NT2/D1 (cell line): ENCODE results near the gene LRRC47.

Source experiments
- DNase-seq: peaks from one replicate; pipeline ENCODE4 v3.0.0-alpha.2; 2011; ENCODE audit warnings: low read depth, low spot score
- H3K27me3 ChIP-seq: 2 replicates; pipeline ENCODE4 v1.6.0; 2011; ENCODE audit warnings: mild to moderate bottlenecking; ENCODE audit not compliant: insufficient read length, insufficient read depth
- H3K36me3 ChIP-seq: 2 replicates; pipeline ENCODE4 v1.6.1; 2011; ENCODE audit warnings: mild to moderate bottlenecking, low read length, mixed read lengths; ENCODE audit not compliant: insufficient read depth, insufficient read length
- H3K4me1 ChIP-seq: 2 replicates; pipeline ENCODE4 v1.5.1; 2011; ENCODE audit not compliant: insufficient read depth, insufficient read length
- H3K4me3 ChIP-seq: 2 replicates; pipeline ENCODE4 v1.5.1; 2011; ENCODE audit warnings: low read depth; ENCODE audit not compliant: insufficient read length
- H3K9ac ChIP-seq: 2 replicates; pipeline ENCODE4 v1.6.0; 2011; ENCODE audit warnings: low read depth; ENCODE audit not compliant: insufficient read length
- H3K9me3 ChIP-seq: 2 replicates; pipeline ENCODE4 v1.5.1; 2011; ENCODE audit warnings: mild to moderate bottlenecking, low read length; ENCODE audit not compliant: insufficient read depth
- SUZ12 ChIP-seq: IDR thresholded peaks from 2 replicates; pipeline ENCODE4 v1.6.1; 2011; ENCODE audit not compliant: insufficient read length, insufficient read depth; ENCODE audit errors: extremely low read depth
- YY1 ChIP-seq: IDR thresholded peaks from 2 replicates; pipeline ENCODE4 v1.6.1; 2011; ENCODE audit not compliant: insufficient read length, insufficient read depth
- ZNF274 ChIP-seq: IDR thresholded peaks from 2 replicates; pipeline ENCODE4 v1.6.1; 2011; ENCODE audit warnings: mild to moderate bottlenecking, low read depth, low read length

The LRRC47 gene

DNA sequence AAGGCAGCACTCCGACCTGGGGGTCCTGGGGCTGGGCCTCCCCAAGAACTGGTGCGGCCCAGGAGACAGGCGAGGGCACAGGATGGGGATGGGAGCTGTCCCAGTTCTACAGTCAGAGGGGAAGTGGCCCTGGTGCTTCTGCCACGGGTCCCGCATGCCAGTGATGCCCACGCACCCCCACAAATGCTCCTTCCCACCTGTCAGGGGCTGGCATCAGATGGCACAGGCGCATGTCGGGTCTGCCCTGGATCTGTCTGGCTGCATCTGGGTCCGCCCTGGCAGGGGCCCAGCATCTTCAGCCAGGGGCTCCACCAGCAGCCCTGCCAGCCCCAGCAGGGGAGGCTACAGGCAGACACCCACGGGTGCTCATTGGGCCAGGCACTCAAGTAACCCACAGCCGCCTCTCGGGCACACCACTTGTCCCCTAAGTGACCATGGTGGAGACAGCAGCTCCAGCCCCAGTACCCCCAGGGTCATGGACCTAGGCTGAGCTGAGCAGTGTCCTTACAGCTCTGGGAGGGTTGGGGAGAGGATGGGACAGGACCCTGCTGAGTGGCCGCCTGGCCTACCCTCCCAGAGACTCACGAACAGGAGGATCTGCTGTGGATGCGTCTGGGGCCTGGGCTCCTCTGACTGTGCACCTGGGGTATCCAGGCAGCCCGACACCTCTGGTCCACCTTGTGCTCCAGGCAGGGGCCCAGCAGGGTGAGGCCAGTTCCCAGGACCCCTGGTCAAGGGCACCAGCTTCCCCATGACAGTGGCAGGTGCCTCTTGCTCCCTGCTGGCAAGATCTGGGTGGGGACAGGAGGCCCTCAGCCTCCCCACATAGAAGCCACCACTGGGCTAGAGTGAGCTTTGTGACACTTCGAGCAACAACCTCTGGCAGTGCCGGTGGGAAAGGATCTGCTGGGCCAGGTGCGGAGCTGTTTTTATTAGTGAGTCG lies 18.4 kb downstream of the LRRC47 start:
- TF ChIP-seq ZNF274 (no peak), YY1 (no peak), SUZ12 (no peak)
- Histone ChIP-seq H3K9ac (no peak overlapping the region), H3K36me3 (peaks cover 55% of the 10 kb centered on the region), H3K4me3 (no peak overlapping the region), H3K4me1 (peaks cover 12% of the 10 kb centered on the region), H3K9me3 (no peaks in the 10 kb centered on the region), H3K27me3 (no peaks in the 10 kb centered on the region)
- no peak for DNase-seq

DNA sequence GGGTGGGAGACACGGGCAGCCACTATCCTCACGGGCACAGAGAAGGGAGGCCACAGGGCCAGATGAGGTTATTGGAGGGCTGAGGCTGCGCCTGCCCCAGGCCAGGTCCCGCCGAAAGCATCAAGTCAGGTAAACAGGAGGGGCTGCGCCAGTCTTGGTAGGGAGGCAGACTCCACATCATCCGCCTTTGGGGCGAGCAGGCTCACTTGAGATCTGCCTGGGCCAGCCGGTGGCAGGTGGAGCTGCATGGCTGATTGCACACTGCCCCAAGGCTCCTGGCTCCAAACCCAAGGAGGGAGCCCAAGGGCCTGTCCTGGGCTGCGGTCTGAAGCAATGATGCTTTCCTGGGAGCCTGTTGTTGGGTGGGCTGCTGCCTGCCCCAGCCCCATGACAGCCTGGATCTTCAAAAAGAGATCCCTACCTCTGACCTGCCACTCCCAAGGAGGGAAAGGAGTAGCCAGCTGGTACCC lies 19.2 kb downstream of the LRRC47 start:
- peaks cover 12% of the 10 kb centered on the region for H3K4me1 ChIP-seq
- DNase-seq, result no peak
- TF ChIP-seq SUZ12 (no peak), ZNF274 (no peak), YY1 (no peak)
- no peaks in the 10 kb centered on the region for H3K9me3 ChIP-seq
- peaks cover 47% of the 10 kb centered on the region for H3K36me3 ChIP-seq
- no peak overlapping the region for H3K4me3 ChIP-seq
- no peaks in the 10 kb centered on the region for H3K27me3 ChIP-seq
- no peak overlapping the region for H3K9ac ChIP-seq

DNA sequence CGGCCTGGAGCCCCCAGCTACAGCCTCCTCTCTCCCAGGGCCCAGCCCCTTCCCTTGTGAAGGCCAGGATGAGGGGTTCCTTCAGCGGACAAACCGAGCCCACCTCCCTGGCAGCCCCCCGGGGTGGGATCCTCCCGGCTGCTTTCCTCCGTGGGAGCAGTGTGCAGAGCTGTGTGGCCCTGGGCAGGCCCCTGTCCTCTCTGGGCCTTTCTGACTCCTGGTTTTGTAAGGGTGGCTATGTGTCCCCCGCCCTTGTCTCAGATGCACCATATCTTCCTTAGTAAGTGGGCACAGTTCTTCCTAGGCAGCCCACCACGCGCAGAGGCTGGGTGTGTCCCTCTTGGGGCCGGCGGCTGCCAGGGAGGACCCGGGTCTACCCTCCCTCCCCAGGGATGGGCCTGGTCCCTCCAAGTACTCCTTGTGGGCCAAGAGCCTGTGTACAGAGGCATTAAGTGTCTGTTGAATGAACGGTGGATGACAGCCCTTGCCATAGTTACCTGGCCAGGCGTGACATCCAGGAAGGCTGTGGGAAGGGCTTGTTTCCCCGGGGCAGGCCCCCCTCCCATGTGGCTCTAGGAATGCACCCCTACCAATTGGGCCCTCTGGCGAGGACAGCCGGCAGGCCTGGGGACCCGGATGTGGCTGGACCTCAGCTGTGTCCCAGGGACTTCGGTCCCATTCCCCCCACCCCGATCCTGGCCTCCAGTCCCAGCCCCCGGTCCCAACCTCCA lies 19.9 kb downstream of the LRRC47 start:
- Histone ChIP-seq H3K9ac (no peak overlapping the region), H3K36me3 (peaks cover 40% of the 10 kb centered on the region), H3K4me1 (peaks cover 12% of the 10 kb centered on the region), H3K27me3 (peaks cover 6% of the 10 kb centered on the region), H3K9me3 (no peaks in the 10 kb centered on the region), H3K4me3 (no peak overlapping the region)
- TF ChIP-seq ZNF274 (no peak), YY1 (no peak), SUZ12 (no peak)
- no peak for DNase-seq

DNA sequence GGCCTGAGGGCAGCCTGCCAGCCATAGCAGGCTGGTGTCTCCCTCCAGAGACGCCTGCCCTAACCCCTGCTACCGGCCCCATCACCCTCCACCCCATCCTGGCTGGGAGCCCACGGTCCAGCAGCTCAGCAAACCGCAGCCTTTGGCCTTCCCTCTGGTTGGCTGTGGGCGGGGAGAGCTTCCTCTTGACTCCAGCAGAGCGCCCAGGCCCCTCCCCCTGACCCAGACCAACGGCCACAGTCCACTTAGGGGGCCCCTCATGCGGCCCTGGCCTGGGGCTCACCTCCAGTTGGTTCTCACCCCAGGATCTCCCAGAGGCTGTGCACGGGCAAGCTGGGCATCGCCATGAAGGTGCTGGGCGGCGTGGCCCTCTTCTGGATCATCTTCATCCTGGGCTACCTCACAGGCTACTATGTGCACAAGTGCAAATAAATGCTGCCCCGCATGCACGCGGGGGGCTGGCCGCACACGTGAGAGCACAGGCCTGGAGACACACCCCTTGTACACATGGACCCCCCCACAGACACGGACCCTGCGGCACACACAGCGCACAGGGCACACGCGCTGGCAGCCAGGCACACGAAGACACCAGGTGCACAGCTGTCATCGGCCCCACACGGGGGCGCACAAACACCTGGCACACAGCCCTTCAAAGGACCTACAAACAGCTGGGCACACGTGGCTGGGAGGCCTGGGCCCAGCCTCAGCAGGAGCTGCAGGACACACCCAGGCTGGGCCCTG lies 20.6 kb downstream of the LRRC47 start:
- TF ChIP-seq YY1 (no peak), SUZ12 (no peak), ZNF274 (no peak)
- Histone ChIP-seq H3K27me3 (peaks cover 12% of the 10 kb centered on the region), H3K4me1 (peaks cover 19% of the 10 kb centered on the region), H3K36me3 (peaks cover 33% of the 10 kb centered on the region), H3K9me3 (no peaks in the 10 kb centered on the region), H3K9ac (peak overlapping the region; percentile 32), H3K4me3 (no peak overlapping the region)
- no peak for DNase-seq

DNA sequence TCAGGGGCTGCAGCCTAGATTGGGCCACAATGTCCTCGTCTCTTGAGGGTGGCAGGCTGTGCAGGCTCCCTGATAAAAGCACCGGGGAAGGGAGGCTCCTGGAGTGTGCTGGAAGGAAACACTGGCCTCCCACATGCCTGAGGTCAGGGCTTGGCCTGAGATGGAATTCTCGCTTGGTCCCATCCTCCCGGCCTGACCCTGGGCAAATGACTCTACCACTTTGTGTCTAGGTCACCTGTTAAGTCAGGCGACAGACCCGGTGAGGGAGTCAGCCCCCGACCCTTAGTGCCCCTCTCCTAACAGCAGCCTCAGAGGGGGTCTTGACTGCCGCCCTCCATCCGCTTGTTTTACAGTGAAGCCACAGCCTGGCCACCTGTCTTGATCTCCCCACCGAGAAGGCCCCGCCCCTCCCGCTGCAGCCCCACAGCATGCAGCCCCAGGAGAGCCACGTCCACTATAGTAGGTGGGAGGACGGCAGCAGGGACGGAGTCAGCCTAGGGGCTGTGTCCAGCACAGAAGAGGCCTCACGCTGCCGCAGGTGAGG lies 21.3 kb downstream of the LRRC47 start:
- no peak overlapping the region for H3K4me3 ChIP-seq
- peak overlapping the region; percentile 32 for H3K9ac ChIP-seq
- H3K36me3 ChIP-seq, result peaks cover 26% of the 10 kb centered on the region
- peaks cover 21% of the 10 kb centered on the region for H3K4me1 ChIP-seq
- no peak for DNase-seq
- peaks cover 12% of the 10 kb centered on the region for H3K27me3 ChIP-seq
- TF ChIP-seq ZNF274 (no peak), SUZ12 (no peak), YY1 (no peak)
- no peaks in the 10 kb centered on the region for H3K9me3 ChIP-seq

DNA sequence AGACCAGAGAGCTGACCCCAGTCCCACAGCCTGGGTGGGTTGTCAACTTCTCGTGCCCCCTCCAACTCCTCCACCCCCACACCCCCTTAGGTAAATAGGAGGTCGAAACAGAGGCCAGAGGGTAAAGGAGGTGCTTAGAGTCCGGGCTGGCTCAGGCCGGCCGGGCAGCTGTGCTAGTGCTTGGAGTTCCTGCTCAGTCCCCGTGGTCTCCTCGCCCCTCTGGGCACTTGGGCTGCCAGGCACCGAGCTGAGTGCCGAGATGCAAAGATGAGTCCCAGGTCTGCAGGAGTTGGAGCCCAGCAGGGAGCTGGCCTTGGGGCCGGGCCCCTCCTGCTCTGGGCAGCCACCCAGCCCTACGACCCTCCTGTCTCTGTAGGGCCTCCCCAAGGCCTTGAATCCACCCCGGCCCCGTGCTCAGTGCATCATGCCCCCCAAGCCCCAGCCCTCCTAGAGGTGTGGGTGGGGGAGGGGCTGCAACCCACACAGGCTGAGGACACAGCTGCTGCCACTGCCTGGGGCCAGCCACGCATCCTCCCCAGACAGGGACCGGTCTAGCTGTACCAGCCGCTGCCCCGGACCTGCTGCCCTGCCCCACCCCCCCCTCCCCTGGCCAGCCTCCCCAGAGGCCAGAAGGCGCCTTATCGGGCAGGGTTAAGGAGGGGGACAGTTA lies 21.9 kb downstream of the LRRC47 start:
- Histone ChIP-seq H3K9ac (peak overlapping the region; percentile 56), H3K4me1 (peaks cover 21% of the 10 kb centered on the region), H3K4me3 (no peak overlapping the region), H3K9me3 (no peaks in the 10 kb centered on the region), H3K36me3 (peaks cover 20% of the 10 kb centered on the region), H3K27me3 (peaks cover 12% of the 10 kb centered on the region)
- no peak for TF ChIP-seq YY1
- no peak for TF ChIP-seq SUZ12
- no peak for TF ChIP-seq ZNF274
- DNase-seq, result no peak
